ENCODE measurements around the gene OR6A2. TPM values are rescaled to one million over a fixed set of nuclear protein-coding genes. Genes with fewer than 3 reads are reported as not detected.

The OR6A2 gene
- total and polyA plus RNA-seq, 2 of the 8 experiments (the other 6 are each of a cell fraction or from before 2014, with no cell fraction given) = 0.14 to 0.20 TPM

GRCh38 chr11:6833356-6833755 lies 33.9 kb upstream of the OR6A2 start (continued):
- no peak for TF ChIP-seq YY1 (IDR thresholded peaks at IDR 0.05; ENCODE audit: low read depth, low read length)

- Histone ChIP-seq H3K4me1 (replicated peaks in 1 of 4; ENCODE audit: control insufficient read depth in 3 of 4, insufficient read depth in 4 of 4, low read length in 3 of 4) (no peaks in the 10 kb centered on the region), H2BK20ac (ENCODE audit: low read length) (no peak overlapping the region), H3K4ac (replicated peaks; ENCODE audit: insufficient read length, low read depth, low read length) (no peak overlapping the region), H3K4me2 (ENCODE audit: insufficient read depth in 1 of 2, low read depth in 2 of 2, low read length in 2 of 2) (no peak overlapping the region), H3K56ac (replicated peaks; ENCODE audit: insufficient read length, low read depth, low read length) (no peak overlapping the region), H2BK15ac (ENCODE audit: low read length) (no peak overlapping the region), H3K27ac (ENCODE audit: low read depth, low read length) (no peak overlapping the region), H3K27me3 (replicated peaks in 1 of 4; ENCODE audit: control insufficient read depth in 3 of 4, extremely low read depth in 1 of 4, insufficient read depth in 3 of 4, low read length in 3 of 4) (no peaks in the 10 kb centered on the region), H2AK5ac (ENCODE audit: low read depth, low read length) (no peak overlapping the region), H4K91ac (replicated peaks; ENCODE audit: insufficient read length, low read length) (no peak overlapping the region), H3K79me2 (ENCODE audit: control insufficient read depth in 1 of 2, insufficient read depth in 2 of 2, low read length in 2 of 2) (no peaks in the 10 kb centered on the region), H3K23me2 (ENCODE audit: low read depth, low read length) (no peaks in the 10 kb centered on the region), H3K9ac (replicated peaks in 1 of 4; ENCODE audit: extremely low read depth in 1 of 4, low read depth in 3 of 4, low read length in 3 of 4) (no peak overlapping the region), H3K14ac (ENCODE audit: insufficient read length) (no peak overlapping the region), H2BK120ac (replicated peaks; ENCODE audit: low read depth, low read length) (no peak overlapping the region), H3K23ac (ENCODE audit: insufficient read length) (no peak overlapping the region), H3K9me3 (ENCODE audit: insufficient read depth in 2 of 2, low read depth in 1 of 2, low read length in 1 of 2) (no peaks in the 10 kb centered on the region), H3K36me3 (ENCODE audit: control insufficient read depth in 2 of 4, insufficient read depth in 4 of 4, low read length in 3 of 4) (no peaks in the 10 kb centered on the region), H2BK12ac (ENCODE audit: low read depth, low read length) (no peak overlapping the region), H2AFZ (ENCODE audit: low read length) (no peak overlapping the region), H3K4me3 (ENCODE audit: extremely low read depth in 1 of 4, insufficient read depth in 2 of 4, low read depth in 3 of 4, low read length in 4 of 4) (no peak overlapping the region), H4K5ac (ENCODE audit: insufficient read length, low read depth, low read length) (no peak overlapping the region), H2BK5ac (ENCODE audit: low read depth, low read length) (no peak overlapping the region), H3K18ac (ENCODE audit: extremely low read depth, low read length) (no peak overlapping the region), H4K20me1 (replicated peaks in 1 of 2; ENCODE audit: control insufficient read depth in 1 of 2, insufficient read depth in 2 of 2, low read length in 2 of 2) (no peaks in the 10 kb centered on the region), H3K79me1 (ENCODE audit: low read depth, low read length) (no peaks in the 10 kb centered on the region), H4K8ac (ENCODE audit: extremely low read depth, insufficient read depth, low read length) (no peak overlapping the region)
- WGBS, 2 experiments (ENCODE audit: extremely low coverage in 1 of 2, insufficient coverage in 1 of 2, insufficient read length in 1 of 2, insufficient replicate concordance in 2 of 2, low coverage in 1 of 2, low lambda C conversion rate in 2 of 2, missing lambda C conversion rate in 1 of 2) = 93% methylated on average over 1 of the region's 1 CpG; no CpG with 5 or more reads in 1 of the 2 experiments
- ChIA-PET POLR2A (ENCODE audit: partially characterized antibody) (no interaction called here), CTCF (ENCODE audit: partially characterized antibody) (no interaction called here)
- DNase-seq (ENCODE audit: low read depth in 1 of 2, low spot score in 2 of 2) (no peak), FAIRE-seq (no peak)
- TF ChIP-seq KDM4A (IDR thresholded peaks at IDR 0.05; ENCODE audit: low read depth, low read length, severe bottlenecking) = no peak
- TF ChIP-seq E2F6 (IDR thresholded peaks at IDR 0.05) = no peak
- no peak for TF ChIP-seq POLR2A (IDR thresholded peaks at IDR 0.05; ENCODE audit: control extremely low read depth in 1 of 2, low read depth in 2 of 2, low read length in 2 of 2)
Measured at GRCh38 chr11:6828103-6828502, 28.6 kb upstream of the OR6A2 start.

Measured in H1 (cell line).